Right cardiac atrium (tissue), 5 donors: ENCODE data around the gene KIR3DL1. TPM values are rescaled to one million over a fixed set of nuclear protein-coding genes. Genes with fewer than 3 reads are reported as not detected.
"Not testable (repeated sequence)": the region's sequence is repeated elsewhere in the genome, so short reads cannot be mapped to it uniquely, and the experiment has no call there.

Experiments
- ATAC-seq, 2 donors: fragments of 200-7000 bp; cut with Tn5 transposase; one replicate each; pipeline versions ENCODE4 v1.8.0 to v1.9.1; 2020; ENCODE audit warnings: moderate library complexity in 2 of 2, mild to moderate bottlenecking in 1 of 2
- DNase-seq, 3 donors: peaks; one replicate each; pipeline ENCODE4 v3.0.0-alpha.2; 2020
- H3K27ac ChIP-seq: one replicate; pipeline ENCODE4 v1.5.1; 2013; ENCODE audit warnings: mild to moderate bottlenecking, low read length, control low read depth, moderate library complexity
- H3K27me3 ChIP-seq: one replicate; pipeline ENCODE4 v1.6.1; 2013; ENCODE audit not compliant: control insufficient read depth, insufficient read depth
- H3K4me1 ChIP-seq: one replicate; pipeline ENCODE4 v1.6.1; 2013; ENCODE audit warnings: low read length; ENCODE audit not compliant: control insufficient read depth, insufficient read depth
- H3K4me3 ChIP-seq: one replicate; pipeline ENCODE4 v1.5.1; 2013; ENCODE audit warnings: low read length, control low read depth
- H3K9me3 ChIP-seq: one replicate; pipeline ENCODE4 v1.6.1; 2013; ENCODE audit warnings: low read length; ENCODE audit not compliant: control insufficient read depth
- WGBS: extraction: QIAGEN DNeasy Blood & Tissue Kit; methylation state at CpG from one replicate; pipeline ENCODE4 v1.1.7; 2013; 5-methylcytosine and 5-hydroxymethylcytosine counted together
- intact Hi-C, 4 donors: fragments of 100-400 bp; cut with DNase I; formaldehyde crosslinking; loops; one replicate each; pipeline versions ENCODE4 v1.11.0 to v1.14.0; 2022 to 2023
- polyA plus RNA-seq: library from polyadenylated mRNA; stranded (reverse); fragments of 200-250 nt; gene quantifications from one replicate; pipeline ENCODE4 v1.2.3, GENCODE V29; 2013
- total RNA-seq, 4 donors: library from RNA; stranded (reverse); fragmentation: NEBNext Ultra II Directional; extraction: Animal tissue kit (Norgen Biotek cat#: 25700); gene quantifications; one replicate each; pipeline ENCODE4 v1.2.1, GENCODE V29; 2021
- donor health status: healthy with polysubstance abuse.
- donor health status: DM: no; HTN: yes; CAD: no.
- donor health status: DM: no; HTN: no; CAD: no.
- donor health status: DM: no; HTN: yes; CAD: no; lungs with severe emphysema.
- donor health status: DM: yes; HTN: yes; CAD: no.

KIR3DL1 gene
- total and polyA plus RNA-seq, 5 donors: 0.05 TPM; not detected in 4

- intact Hi-C loops, H3K4me1 ChIP-seq, ATAC-seq, DNase-seq, H3K4me3 ChIP-seq, H3K27ac ChIP-seq, H3K9me3 ChIP-seq, H3K27me3 ChIP-seq: not testable (repeated sequence)
- WGBS: 82% methylated on average over 24 of the region's 24 CpGs
Observed at GRCh38 chr19:54786091-54786723, 30.1 kb upstream of the KIR3DL1 start.

GRCh38 chr19:54788154-54788553 is 28.1 kb upstream of the KIR3DL1 start:
- H3K4me1 ChIP-seq, H3K4me3 ChIP-seq, H3K9me3 ChIP-seq, DNase-seq, intact Hi-C loops, H3K27ac ChIP-seq, ATAC-seq, H3K27me3 ChIP-seq: not testable (repeated sequence)
- 68% methylated on average over 6 of the region's 6 CpGs for WGBS

- Histone ChIP-seq H3K4me1 (no peaks in the 10 kb centered on the region), H3K9me3 (no peaks in the 10 kb centered on the region), H3K4me3 (no peak overlapping the region), H3K27ac (no peak overlapping the region), H3K27me3 (no peaks in the 10 kb centered on the region)
- intact Hi-C loops: no loop called here
- DNase-seq (no peak), ATAC-seq (no peak)
- 59% methylated on average over 5 of the region's 5 CpGs for WGBS
Observed at GRCh38 chr19:54790711-54791110, 25.6 kb upstream of the KIR3DL1 start.

- 77% methylated on average over 6 of the region's 6 CpGs for WGBS
- no peaks in the 10 kb centered on the region for H3K9me3 ChIP-seq
- no peak overlapping the region for H3K27ac ChIP-seq
- no peak overlapping the region for H3K4me3 ChIP-seq
- no peaks in the 10 kb centered on the region for H3K4me1 ChIP-seq
- ATAC-seq (no peak), DNase-seq (no peak)
- H3K27me3 ChIP-seq: no peaks in the 10 kb centered on the region
- intact Hi-C loops: no loop called here
Observed at GRCh38 chr19:54791476-54791875, 24.8 kb upstream of the KIR3DL1 start.

GRCh38 chr19:54792814-54793213 is 23.5 kb upstream of the KIR3DL1 start:
- Histone ChIP-seq H3K9me3 (no peaks in the 10 kb centered on the region), H3K4me3 (peak overlapping the region; percentile 23), H3K27me3 (no peaks in the 10 kb centered on the region), H3K27ac (no peak overlapping the region), H3K4me1 (peaks cover 4% of the 10 kb centered on the region)
- no peak for DNase-seq
- ATAC-seq: no peak
- intact Hi-C loops: no loop called here
- WGBS: 36% methylated on average over 8 of the region's 8 CpGs

GRCh38 chr19:54795758-54796157 is 20.5 kb upstream of the KIR3DL1 start:
- 43% methylated on average over 1 of the region's 1 CpG for WGBS
- ATAC-seq: no peak
- H3K4me3 ChIP-seq: no peak overlapping the region
- no peak overlapping the region for H3K27ac ChIP-seq
- H3K9me3 ChIP-seq: no peaks in the 10 kb centered on the region
- intact Hi-C loops: no loop called here
- peaks cover 3% of the 10 kb centered on the region for H3K27me3 ChIP-seq
- DNase-seq: no peak
- peaks cover 4% of the 10 kb centered on the region for H3K4me1 ChIP-seq

GRCh38 chr19:54803410-54803809 is 12.9 kb upstream of the KIR3DL1 start, which contains the start of gene KIR2DL4:
KIR2DL4 (plus strand) TSS chr19:54803610; CDS start chr19:54803652, 42 bp downstream.
- 84% methylated on average over 10 of the region's 10 CpGs for WGBS
- no peaks in the 10 kb centered on the region for H3K9me3 ChIP-seq
- H3K4me3 ChIP-seq: no peak within 1 kb of the TSS
- ATAC-seq (no peak), DNase-seq (no peak)
- intact Hi-C loops: no loop called here
- no peak within 1 kb of the TSS for H3K27ac ChIP-seq
- H3K27me3 ChIP-seq: no peaks in the 10 kb centered on the region
- H3K4me1 ChIP-seq: no peaks in the 10 kb centered on the region

- H3K4me1 ChIP-seq: no peaks in the 10 kb centered on the region
- ATAC-seq (no peak), DNase-seq (no peak)
- no peak overlapping the region for H3K4me3 ChIP-seq
- H3K27me3 ChIP-seq: no peaks in the 10 kb centered on the region
- WGBS: 60% methylated on average over 5 of the region's 5 CpGs
- H3K9me3 ChIP-seq: no peaks in the 10 kb centered on the region
- H3K27ac ChIP-seq: no peak overlapping the region
- intact Hi-C loops: no loop called here
Observed at GRCh38 chr19:54804101-54804500, 12.2 kb upstream of the KIR3DL1 start.

GRCh38 chr19:54804571-54804970 is 11.7 kb upstream of the KIR3DL1 start:
- H3K9me3 ChIP-seq: no peaks in the 10 kb centered on the region
- no peak overlapping the region for H3K27ac ChIP-seq
- H3K4me1 ChIP-seq: no peaks in the 10 kb centered on the region
- no peaks in the 10 kb centered on the region for H3K27me3 ChIP-seq
- 85% methylated on average over 10 of the region's 10 CpGs for WGBS
- no peak for DNase-seq
- intact Hi-C loops: no loop called here
- ATAC-seq: no peak
- H3K4me3 ChIP-seq: no peak overlapping the region

GRCh38 chr19:54805665-54806515 is 10.4 kb upstream of the KIR3DL1 start:
- H3K27ac ChIP-seq: no peak overlapping the region
- WGBS: 79% methylated on average over 14 of the region's 14 CpGs
- H3K4me3 ChIP-seq: no peak overlapping the region
- H3K4me1 ChIP-seq: no peaks in the 10 kb centered on the region
- no peak for DNase-seq
- ATAC-seq: no peak
- no peaks in the 10 kb centered on the region for H3K27me3 ChIP-seq
- no peaks in the 10 kb centered on the region for H3K9me3 ChIP-seq
- intact Hi-C loops: no loop called here

- 77% methylated on average over 2 of the region's 2 CpGs for WGBS
- H3K27ac ChIP-seq: no peak overlapping the region
- no peaks in the 10 kb centered on the region for H3K9me3 ChIP-seq
- ATAC-seq (no peak), DNase-seq (no peak)
- intact Hi-C loops: no loop called here
- H3K4me1 ChIP-seq: no peaks in the 10 kb centered on the region
- H3K27me3 ChIP-seq: no peaks in the 10 kb centered on the region
- no peak overlapping the region for H3K4me3 ChIP-seq
Observed at GRCh38 chr19:54806516-54806838, 9.8 kb upstream of the KIR3DL1 start.
